LNCAP (cell line): ENCODE measurements around the gene DYNC2I2.

Experiments
- TF ChIP-seq, protein P1 (sequence below): fragments of 450-650 bp; IDR thresholded peaks from 2 replicates; pipeline ENCODE4 v1.5.1; 2017; ENCODE audit warnings: mild to moderate bottlenecking

Gene DYNC2I2

GRCh38 chr9:128593039-128593438 lies 63.6 kb downstream of the DYNC2I2 start:
- TF ChIP-seq, protein P1, sequence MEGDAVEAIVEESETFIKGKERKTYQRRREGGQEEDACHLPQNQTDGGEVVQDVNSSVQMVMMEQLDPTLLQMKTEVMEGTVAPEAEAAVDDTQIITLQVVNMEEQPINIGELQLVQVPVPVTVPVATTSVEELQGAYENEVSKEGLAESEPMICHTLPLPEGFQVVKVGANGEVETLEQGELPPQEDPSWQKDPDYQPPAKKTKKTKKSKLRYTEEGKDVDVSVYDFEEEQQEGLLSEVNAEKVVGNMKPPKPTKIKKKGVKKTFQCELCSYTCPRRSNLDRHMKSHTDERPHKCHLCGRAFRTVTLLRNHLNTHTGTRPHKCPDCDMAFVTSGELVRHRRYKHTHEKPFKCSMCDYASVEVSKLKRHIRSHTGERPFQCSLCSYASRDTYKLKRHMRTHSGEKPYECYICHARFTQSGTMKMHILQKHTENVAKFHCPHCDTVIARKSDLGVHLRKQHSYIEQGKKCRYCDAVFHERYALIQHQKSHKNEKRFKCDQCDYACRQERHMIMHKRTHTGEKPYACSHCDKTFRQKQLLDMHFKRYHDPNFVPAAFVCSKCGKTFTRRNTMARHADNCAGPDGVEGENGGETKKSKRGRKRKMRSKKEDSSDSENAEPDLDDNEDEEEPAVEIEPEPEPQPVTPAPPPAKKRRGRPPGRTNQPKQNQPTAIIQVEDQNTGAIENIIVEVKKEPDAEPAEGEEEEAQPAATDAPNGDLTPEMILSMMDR = no peak

GRCh38 chr9:128588581-128589233 lies 67.9 kb downstream of the DYNC2I2 start:
- TF ChIP-seq, protein P1 = no peak

DNA sequence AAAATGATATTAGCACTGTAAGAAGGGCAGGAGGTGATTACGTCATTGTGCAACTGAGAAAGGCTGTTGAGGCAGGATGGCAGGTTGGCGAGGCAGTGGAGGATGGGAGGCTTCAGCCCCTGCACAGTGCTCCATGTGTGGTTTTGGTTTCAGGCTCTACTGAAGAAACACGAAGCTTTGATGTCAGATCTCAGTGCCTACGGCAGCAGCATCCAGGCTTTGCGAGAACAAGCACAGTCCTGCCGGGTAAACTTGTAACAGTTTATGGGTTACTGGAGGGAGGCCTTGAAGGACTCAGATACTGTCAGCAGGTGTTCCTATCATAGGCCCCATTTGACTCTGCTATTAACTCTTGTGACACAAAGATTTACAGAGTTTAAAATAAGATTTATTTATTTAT lies 69.2 kb downstream of the DYNC2I2 start:
- TF ChIP-seq, protein P1 = no peak
